ENCODE data around the gene NDST1.

GRCh38 chr5:150461231-150461630, 46.7 kb upstream of the NDST1 start:
- TF ChIP-seq CTCF (conservative IDR thresholded peaks at IDR 0.05) = no peak
- TF ChIP-seq ZFX (IDR thresholded peaks at IDR 0.05) = no peak
